Measurements from ENCODE around the gene LAMC3. TPM values are rescaled to one million over a fixed set of nuclear protein-coding genes. Genes with fewer than 3 reads are reported as not detected.

Gene LAMC3
- total RNA-seq, 4 donors from 2014 or later: 0.82 to 6.6 (median 3.9) TPM

DNA sequence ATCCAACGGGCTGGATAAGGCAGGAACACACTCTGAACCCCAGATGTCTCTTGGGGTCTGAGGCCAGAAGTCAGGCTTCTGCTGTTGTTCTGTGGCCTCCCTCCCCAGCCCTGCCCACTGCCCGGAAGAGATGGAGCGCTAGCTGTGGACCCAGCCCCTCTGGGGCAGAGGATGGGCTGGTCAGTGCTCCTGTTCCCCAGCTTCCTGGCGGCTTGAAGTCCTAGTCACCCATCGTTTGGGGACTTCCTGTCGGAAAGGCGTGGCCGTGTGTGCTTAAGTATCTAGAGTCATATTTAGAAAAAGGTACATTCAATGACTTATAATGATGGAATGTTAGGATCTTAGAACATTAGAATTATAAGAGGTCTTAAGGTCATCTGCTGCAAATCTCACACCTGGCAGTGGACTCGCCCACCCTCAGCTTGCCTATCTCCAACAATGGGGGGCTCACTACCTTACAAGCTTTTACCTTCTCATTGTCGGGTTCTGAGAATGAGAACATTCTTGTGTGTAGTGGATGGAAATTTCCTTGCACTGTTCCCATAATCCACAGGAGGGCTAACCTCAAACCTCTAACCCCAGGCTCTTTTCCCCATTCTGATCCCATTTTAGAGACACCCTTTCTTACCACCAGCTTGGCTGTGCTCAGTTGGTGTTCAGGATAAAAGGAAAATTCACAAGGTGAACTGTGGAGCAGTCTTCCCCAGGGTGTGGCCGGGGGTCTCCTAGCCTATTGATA, 74.0 kb downstream of the LAMC3 start:
- in situ Hi-C loops (cut with MboI; ENCODE audit: low pct_ligation_motif_present in 1 of 4, low pct_unique_long_range_greater_than_20kb in 1 of 4, low sequenced_read_pairs in 3 of 4): no loop called here
- Histone ChIP-seq H3K9me3 (no peaks in the 10 kb centered on the region), H3K4me3 (no peak overlapping the region), H3K27ac (no peak overlapping the region), H3K36me3 (no peaks in the 10 kb centered on the region), H3K4me1 (no peaks in the 10 kb centered on the region), H3K27me3 (peaks cover 3% of the 10 kb centered on the region)
- no peak for DNase-seq
- WGBS, 2 donors (ENCODE audit: low coverage in 1 of 2): 59 to 60% methylated on average over 1 to 11 of the region's 11 CpGs
- intact Hi-C loops (cut with DNase I; ENCODE audit: low total_unique reads): no loop called here
- TF ChIP-seq, protein P1, sequence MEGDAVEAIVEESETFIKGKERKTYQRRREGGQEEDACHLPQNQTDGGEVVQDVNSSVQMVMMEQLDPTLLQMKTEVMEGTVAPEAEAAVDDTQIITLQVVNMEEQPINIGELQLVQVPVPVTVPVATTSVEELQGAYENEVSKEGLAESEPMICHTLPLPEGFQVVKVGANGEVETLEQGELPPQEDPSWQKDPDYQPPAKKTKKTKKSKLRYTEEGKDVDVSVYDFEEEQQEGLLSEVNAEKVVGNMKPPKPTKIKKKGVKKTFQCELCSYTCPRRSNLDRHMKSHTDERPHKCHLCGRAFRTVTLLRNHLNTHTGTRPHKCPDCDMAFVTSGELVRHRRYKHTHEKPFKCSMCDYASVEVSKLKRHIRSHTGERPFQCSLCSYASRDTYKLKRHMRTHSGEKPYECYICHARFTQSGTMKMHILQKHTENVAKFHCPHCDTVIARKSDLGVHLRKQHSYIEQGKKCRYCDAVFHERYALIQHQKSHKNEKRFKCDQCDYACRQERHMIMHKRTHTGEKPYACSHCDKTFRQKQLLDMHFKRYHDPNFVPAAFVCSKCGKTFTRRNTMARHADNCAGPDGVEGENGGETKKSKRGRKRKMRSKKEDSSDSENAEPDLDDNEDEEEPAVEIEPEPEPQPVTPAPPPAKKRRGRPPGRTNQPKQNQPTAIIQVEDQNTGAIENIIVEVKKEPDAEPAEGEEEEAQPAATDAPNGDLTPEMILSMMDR (IDR thresholded peaks at IDR 0.05): no peak
- TF ChIP-seq EP300 (IDR thresholded peaks at IDR 0.05; ENCODE audit: low read depth) (no peak), POLR2AphosphoS5 (IDR thresholded peaks at IDR 0.05) (no peak)

DNA sequence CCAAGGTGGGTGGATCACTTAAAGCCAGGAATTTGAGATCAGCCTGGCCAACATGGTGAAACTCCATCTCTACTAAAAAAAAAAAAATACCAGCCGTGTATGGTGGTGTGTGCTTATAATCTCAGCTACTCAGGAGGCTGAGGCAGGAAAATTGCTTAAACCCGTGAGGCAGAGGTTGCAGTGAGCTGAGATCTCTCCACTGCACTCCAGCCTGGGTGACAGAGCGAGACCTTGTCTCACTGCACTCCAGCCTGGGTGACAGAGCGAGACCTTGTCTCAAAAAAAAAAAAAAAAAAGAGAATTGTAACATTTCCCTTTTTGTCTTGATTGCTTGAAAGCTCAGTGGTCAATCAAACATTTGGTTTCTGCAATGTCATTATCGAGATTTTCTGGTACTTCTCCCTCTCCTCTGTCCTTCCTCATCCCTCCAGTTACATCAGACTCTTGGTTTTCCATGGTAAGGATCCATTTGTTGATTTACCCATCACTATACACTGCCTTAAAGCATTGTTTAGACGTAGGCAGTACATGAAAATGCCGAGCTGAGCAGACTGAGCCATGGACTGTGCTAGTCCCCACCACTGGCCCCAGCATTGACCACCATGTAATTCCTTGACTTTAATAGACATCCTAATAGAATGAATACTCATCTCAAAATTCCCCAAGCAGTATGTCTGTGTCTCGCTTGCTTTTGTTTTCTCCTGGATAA, 75.8 kb downstream of the LAMC3 start:
- WGBS, 2 donors (ENCODE audit: low coverage in 1 of 2): 71 to 72% methylated on average over 5 to 8 of the region's 8 CpGs
- H3K36me3 ChIP-seq: no peaks in the 10 kb centered on the region
- H3K4me1 ChIP-seq: no peaks in the 10 kb centered on the region
- no peaks in the 10 kb centered on the region for H3K9me3 ChIP-seq
- peaks cover 3% of the 10 kb centered on the region for H3K27me3 ChIP-seq
- no peak for DNase-seq
- H3K4me3 ChIP-seq: no peak overlapping the region
- TF ChIP-seq EP300 (IDR thresholded peaks at IDR 0.05; ENCODE audit: low read depth) (no peak), POLR2AphosphoS5 (IDR thresholded peaks at IDR 0.05) (no peak)
- in situ Hi-C loops (cut with MboI; ENCODE audit: low pct_ligation_motif_present in 1 of 4, low pct_unique_long_range_greater_than_20kb in 1 of 4, low sequenced_read_pairs in 3 of 4): no loop called here
- H3K27ac ChIP-seq: no peak overlapping the region
- intact Hi-C loops (cut with DNase I; ENCODE audit: low total_unique reads): no loop called here

DNA sequence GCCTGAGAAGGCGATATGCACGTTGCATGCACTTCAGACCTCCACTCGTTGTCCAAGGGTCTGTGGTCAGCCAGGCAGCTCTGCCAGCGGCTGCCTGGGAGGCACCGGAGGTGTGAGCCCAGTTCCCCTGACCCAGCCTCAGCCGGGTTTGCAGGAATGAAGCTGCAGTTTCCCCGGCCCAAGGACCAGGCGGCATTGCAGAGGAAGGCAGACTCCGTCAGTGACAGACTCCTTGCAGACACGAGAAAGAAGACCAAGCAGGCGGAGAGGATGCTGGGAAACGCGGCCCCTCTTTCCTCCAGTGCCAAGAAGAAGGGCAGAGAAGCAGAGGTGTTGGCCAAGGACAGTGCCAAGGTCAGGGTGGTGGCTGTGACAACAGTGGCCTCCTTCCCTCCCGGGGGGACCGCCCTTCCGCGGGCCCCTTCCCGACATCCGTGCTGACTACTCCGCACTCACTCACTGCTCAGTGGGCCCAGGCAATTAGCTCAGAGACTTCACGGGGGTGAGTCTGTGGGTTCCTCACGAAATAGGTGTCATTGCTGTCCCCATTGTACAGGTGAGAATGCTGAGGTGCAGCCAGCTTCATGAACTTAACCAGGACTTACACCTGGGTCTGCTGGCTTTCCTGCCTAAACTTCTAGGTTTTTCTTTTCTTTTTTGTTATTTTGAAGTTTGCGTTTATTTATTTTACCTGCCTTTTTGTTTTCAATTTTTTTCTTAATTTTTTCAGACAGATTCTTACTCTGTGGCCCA, 76.6 kb downstream of the LAMC3 start:
- H3K27me3 ChIP-seq: peaks cover 3% of the 10 kb centered on the region
- intact Hi-C loops (cut with DNase I; ENCODE audit: low total_unique reads): no loop called here
- in situ Hi-C loops (cut with MboI; ENCODE audit: low pct_ligation_motif_present in 1 of 4, low pct_unique_long_range_greater_than_20kb in 1 of 4, low sequenced_read_pairs in 3 of 4): no loop called here
- H3K4me3 ChIP-seq: no peak overlapping the region
- no peaks in the 10 kb centered on the region for H3K4me1 ChIP-seq
- H3K27ac ChIP-seq: no peak overlapping the region
- no peaks in the 10 kb centered on the region for H3K9me3 ChIP-seq
- TF ChIP-seq, protein P1 (IDR thresholded peaks at IDR 0.05): no peak
- TF ChIP-seq EP300 (IDR thresholded peaks at IDR 0.05; ENCODE audit: low read depth): no peak
- TF ChIP-seq POLR2AphosphoS5 (IDR thresholded peaks at IDR 0.05): no peak
- no peak for TF ChIP-seq POLR2A (IDR thresholded peaks at IDR 0.05)
- 70 to 84% methylated on average over 4 to 20 of the region's 23 CpGs for WGBS, 2 donors (ENCODE audit: low coverage in 1 of 2)
- DNase-seq: no peak
- no peaks in the 10 kb centered on the region for H3K36me3 ChIP-seq

DNA sequence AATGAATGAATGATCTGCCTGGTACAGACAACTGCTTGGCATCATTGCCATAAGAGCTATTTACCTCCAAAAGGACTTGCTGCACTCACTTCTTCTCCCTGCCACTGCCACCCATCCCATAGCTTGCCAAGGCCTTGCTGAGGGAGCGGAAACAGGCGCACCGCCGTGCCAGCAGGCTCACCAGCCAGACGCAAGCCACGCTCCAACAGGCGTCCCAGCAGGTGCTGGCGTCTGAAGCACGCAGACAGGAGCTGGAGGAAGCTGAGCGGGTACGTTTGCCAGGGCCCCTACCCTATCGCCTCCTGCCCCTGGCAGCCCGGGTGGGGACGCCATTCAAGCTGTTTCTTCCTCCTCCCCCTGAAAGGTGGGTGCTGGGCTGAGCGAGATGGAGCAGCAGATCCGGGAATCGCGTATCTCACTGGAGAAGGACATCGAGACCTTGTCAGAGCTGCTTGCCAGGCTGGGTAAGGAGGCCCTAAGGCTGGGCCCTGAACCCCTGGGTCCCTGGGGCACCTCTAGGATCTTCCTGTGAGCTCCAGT, 78.5 kb downstream of the LAMC3 start:
- H3K36me3 ChIP-seq: no peaks in the 10 kb centered on the region
- intact Hi-C loops (cut with DNase I; ENCODE audit: low total_unique reads): no loop called here
- H3K4me1 ChIP-seq: no peaks in the 10 kb centered on the region
- no peak overlapping the region for H3K27ac ChIP-seq
- WGBS, 2 donors (ENCODE audit: low coverage in 1 of 2): 87% methylated on average over 19 of the region's 19 CpGs; no CpG with 5 or more reads in 1 of the 2 donors
- peaks cover 3% of the 10 kb centered on the region for H3K27me3 ChIP-seq
- in situ Hi-C loops (cut with MboI; ENCODE audit: low pct_ligation_motif_present in 1 of 4, low pct_unique_long_range_greater_than_20kb in 1 of 4, low sequenced_read_pairs in 3 of 4): no loop called here
- TF ChIP-seq EP300 (IDR thresholded peaks at IDR 0.05; ENCODE audit: low read depth) (no peak), POLR2A (IDR thresholded peaks at IDR 0.05) (no peak), POLR2AphosphoS5 (IDR thresholded peaks at IDR 0.05) (no peak)
- TF ChIP-seq, protein P1 (IDR thresholded peaks at IDR 0.05): no peak
- H3K9me3 ChIP-seq: no peaks in the 10 kb centered on the region
- no peak overlapping the region for H3K4me3 ChIP-seq
- no peak for DNase-seq
